ENCODE measurements around the gene GAL3ST1.
"Not testable (repeated sequence)": the region's sequence is repeated elsewhere in the genome, so short reads cannot be mapped to it uniquely, and the experiment has no call there.

The GAL3ST1 gene, protein sequence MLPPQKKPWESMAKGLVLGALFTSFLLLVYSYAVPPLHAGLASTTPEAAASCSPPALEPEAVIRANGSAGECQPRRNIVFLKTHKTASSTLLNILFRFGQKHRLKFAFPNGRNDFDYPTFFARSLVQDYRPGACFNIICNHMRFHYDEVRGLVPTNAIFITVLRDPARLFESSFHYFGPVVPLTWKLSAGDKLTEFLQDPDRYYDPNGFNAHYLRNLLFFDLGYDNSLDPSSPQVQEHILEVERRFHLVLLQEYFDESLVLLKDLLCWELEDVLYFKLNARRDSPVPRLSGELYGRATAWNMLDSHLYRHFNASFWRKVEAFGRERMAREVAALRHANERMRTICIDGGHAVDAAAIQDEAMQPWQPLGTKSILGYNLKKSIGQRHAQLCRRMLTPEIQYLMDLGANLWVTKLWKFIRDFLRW

DNA sequence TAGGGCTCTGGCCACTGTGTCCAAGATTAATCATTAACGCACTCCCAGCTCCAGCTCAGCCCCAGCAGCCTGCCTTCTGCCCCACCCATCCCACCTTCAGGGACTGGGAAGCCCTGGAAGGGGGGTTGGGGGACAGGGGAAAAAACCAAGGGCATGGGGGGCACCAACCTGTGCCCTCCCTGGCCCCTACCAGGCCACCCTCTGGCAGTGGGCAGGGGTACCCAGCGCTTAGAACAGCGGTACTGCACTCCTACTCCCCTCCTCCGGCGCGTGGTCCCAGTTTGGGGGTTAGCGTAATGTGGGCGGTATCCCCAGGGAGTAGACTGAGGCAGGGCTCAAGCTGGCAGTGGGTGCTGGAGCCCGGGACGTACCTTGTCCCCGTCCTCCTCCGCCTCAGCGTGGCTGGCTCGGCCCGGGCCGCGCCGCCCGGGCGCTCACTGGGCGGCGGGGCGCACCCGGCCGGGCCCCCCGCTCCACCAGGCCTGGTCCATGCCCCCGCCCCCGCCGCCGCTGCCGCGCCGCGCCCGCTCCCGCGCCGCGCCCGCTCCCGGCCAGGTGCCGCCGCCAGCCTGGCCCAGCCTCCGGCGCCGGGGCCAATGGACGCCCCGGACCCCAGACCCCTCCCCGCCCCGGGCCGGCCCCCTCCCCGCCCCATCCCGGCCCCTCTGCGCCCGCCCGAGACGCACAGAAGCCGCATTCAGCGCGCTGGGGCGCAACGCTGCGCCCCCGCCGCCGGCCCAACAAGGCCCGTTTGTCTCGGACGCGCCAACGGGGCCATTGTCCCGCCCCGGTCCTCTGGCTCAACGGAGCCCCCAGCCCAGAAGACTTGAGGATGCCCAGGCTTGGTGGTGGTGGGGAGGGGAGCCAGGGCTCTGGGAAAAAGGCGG lies at the start of gene GAL3ST1:
Gene GAL3ST1 (minus strand): TSS at position 571 of the 887 bp plus-strand sequence. CDS start 17,273 bp downstream, outside the sequence.
- no peak for DNase-seq

DNA sequence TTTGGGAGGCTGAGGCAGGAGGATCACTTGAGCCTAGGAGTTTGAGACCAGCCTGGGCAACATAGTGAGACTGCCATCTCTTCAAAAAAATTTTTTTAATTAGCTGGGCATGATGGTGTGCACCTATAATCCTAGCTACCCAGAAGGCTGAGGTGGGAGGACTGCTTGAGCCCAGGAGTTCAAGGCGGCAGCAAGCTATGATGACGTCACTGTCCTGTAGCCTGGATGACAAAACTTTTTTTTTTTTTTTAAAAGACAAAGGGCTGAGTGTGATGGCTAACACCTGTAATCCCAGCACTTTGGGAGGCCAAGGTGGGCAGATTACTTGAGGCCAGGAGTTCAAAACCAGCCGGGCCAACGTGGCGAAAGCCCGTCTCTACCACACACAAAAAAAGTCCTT lies 45.4 kb upstream of the GAL3ST1 start:
- DNase-seq: not testable (repeated sequence)

DNA sequence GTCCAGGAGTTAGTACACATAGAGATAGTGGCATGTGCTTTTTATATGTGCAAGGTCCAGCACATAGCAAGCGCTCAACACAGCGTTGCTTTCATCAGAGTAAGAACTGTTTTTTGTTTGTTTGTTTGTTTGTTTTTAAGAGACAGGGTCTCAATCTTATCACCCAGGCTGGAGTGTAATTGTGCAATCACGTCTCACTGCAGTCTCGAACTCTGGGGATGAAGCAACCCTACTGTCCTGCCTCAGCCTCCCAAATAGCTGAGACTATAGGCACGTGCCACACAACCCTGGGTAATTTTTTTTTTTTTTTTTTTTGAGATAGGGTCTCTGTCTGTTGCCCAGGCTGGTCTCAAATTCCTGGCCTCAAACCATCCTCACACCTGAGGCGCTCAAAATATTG lies 43.4 kb upstream of the GAL3ST1 start:
- DNase-seq: no peak

DNA sequence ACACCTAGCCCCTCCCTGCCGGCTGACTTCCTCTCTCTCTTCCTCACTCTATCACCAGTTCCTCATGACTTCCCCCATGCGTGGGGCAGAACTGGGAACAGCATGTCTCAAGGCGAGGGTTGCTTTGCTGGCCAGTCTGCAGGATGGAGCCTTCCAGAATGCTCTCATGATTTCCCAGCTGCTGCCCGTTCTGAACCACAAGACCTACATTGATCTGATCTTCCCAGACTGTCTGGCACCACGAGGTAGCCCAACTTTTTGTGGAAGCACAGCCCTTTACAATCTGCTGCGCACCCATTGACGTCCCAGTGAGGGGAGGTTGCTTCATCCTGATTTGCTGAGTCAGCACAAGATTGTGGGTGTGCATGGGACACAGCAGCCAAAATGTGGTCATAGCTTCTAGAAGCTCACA lies 41.1 kb upstream of the GAL3ST1 start:
- DNase-seq: no peak

DNA sequence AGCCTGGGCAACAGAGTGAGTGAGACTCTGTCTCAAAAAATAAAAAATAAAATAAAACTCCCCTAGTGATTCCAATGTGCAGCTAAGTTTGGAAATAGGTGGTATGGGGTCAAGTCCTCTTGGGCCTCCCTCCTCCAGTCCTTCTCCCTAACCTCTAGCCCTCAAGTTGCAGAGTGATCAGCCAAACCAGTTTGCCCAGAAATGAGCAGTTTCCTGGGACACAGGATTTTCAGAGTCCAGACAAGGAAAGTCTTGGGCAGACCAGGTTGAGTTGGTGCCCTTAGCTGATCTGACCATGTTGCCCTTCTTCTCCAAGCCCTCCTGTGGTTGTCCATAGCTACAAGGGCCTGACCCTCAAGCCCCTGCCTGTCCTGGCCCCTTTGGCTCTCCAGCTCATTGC lies 40.4 kb upstream of the GAL3ST1 start:
- DNase-seq: no peak

DNA sequence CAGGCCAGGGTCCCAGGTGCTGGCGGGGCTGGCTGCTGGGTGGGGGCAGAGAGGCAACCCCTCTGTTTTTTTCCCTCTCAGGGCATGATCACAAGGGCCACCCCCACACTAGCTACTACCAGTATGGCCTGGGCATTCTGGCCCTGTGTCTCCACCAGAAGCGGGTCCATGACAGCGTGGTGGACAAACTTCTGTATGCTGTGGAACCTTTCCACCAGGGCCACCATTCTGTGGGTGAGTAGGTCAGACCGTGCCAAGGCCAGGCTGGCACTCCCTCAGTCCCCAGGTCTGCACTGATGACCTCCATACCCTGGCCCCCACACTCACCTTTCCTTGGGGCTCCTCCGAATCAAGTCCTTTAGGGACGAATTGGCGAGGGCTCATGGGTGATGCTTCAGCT lies 39.8 kb upstream of the GAL3ST1 start:
- no peak for DNase-seq

DNA sequence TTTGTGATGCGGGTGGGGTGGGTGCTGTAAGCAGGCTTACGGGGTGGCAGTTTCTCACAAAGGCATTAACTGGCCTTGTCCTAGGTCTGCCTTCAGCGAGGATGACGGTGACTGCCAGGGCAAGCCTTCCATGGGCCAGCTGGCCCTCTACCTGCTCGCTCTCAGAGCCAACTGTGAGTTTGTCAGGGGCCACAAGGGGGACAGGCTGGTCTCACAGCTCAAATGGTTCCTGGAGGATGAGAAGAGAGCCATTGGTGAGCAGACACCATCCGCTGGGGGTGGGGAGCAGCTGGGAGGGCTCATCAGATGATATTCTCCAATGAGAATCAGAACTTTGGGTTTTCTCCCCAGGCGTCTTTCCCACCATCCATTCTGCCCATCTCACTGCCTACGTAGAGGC lies 38.3 kb upstream of the GAL3ST1 start:
- DNase-seq: no peak

DNA sequence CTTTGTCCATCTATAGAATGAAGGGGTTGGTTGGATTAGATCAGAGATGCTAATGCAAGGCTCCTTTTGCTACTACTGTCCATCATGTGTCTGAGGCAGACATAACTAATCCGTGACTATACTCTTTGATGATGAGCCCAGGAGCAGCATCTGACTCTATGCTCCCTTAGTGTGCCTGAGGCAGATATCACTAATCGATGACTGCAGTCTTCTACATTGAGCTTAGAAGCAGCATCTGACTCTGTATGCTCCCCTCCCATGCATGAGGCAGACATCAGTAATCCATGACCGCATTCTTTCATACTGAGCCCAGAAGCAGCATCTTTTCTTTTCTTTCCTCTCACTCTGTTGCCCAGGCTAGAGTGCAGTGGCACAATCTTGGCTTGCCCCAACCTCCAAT lies 36.7 kb upstream of the GAL3ST1 start:
- no peak for DNase-seq

DNA sequence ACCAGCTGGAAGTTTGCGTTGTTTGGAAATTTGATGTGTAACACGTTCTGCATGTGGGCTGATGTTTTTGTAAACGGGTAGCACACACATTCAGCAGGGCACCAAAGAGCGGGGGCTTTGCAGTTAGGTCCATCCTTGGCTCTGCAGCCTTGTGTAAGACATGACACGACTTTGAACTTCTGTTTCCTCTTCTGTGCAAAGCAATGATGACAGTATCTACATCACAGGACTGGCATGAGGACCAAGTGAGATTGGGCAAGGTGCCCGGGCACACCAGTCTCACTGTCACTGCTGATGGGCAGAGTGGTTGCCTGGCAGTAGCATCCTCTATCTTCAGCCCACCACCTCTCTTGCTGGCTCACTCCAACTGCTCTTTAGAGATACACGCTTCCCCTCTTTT lies 35.8 kb upstream of the GAL3ST1 start:
- DNase-seq: no peak

DNA sequence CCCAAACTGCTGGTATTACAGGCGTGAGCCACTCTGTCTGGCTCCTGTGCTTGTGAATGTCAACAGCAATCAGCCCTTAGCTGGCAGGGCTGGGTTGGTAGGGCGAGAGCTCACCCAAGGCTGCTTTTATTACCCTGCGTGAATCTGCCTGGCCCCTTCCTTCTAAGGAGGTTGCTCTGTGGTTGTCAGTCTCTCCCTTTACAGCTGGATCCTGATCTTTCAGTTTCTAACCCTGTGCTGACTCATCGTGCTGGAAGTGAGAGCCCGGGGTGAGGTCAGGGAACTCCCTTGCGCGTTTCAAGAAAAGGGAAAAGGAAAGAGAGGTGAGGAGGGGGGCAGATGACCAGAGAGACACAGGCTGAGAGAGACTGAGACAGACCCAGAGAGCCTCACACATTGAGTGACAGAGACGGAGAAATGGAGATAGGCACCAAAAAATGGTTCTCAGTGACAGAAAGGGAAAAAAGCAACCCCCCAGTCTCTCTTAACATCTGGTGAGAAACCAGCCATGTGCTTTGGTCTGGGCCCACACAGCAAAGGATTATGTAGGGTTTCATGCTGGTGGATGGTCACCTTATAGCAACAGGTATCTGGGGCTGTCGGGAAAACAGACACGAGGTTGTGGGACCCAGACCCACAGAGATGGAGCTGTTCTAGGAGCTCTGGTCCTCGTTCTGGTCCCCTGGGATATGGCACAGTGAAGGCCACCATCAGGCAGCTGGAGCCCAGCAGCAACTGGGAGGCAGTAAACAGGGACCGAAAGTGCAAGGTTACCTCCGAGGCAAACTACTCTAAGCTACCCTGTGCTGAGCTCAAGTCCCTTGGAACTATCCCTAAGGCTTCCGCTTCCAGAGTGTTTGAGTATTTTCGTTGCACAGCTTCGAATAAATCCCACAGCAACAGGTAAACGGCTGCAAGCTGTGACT lies 35.1 kb upstream of the GAL3ST1 start:
- DNase-seq: peak in 1 of 2 experiments; percentile 13

DNA sequence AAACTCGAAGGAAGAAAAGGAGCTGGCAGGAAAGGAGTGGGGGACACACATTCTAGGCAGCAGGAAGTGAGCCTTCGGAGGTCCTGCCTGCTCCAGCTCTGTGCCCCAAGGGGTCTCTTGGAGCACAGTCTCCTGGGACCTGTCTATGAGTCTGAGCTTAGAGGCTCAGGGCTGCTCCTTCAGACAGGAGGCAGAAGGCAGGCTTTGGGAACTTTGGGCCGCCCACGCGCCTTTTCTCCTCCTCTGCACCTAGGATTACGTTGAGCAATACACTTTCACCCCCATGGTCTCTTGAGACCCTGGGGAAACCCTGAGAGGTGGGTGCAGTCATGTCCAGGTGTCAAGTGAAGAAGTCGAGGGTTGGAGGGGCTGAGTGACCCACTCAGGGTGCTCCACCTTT lies 33.5 kb upstream of the GAL3ST1 start:
- no peak for DNase-seq

DNA sequence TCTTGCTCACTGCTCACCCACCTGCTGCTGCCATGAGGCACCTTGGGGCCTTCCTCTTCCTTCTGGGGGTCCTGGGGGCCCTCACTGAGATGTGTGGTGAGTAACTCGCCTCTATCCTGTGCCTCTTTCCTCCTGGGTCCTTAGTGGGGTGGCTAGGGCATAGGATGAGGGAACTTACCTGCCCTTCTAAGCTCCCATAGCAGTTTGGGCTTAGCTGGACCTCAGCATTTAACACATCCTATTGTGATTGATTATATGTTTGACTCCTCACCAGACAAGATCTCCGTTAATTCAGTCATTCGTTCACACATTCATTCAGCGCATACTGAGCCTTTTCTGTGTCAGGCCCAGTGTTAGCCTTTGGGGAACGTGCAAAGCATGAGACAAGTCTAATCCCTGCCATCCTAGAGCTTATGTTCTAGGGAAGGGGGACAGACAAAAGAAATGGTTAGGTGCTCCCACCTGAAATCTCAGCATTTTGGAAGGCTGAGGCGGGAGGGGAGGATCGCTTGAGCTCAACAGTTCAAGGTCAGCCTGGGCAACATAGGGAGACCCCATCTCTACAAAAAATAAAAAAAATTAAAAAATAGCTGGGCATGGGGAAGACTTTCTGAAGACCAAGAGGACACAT lies 33.0 kb upstream of the GAL3ST1 start:
- no peak for DNase-seq

DNA sequence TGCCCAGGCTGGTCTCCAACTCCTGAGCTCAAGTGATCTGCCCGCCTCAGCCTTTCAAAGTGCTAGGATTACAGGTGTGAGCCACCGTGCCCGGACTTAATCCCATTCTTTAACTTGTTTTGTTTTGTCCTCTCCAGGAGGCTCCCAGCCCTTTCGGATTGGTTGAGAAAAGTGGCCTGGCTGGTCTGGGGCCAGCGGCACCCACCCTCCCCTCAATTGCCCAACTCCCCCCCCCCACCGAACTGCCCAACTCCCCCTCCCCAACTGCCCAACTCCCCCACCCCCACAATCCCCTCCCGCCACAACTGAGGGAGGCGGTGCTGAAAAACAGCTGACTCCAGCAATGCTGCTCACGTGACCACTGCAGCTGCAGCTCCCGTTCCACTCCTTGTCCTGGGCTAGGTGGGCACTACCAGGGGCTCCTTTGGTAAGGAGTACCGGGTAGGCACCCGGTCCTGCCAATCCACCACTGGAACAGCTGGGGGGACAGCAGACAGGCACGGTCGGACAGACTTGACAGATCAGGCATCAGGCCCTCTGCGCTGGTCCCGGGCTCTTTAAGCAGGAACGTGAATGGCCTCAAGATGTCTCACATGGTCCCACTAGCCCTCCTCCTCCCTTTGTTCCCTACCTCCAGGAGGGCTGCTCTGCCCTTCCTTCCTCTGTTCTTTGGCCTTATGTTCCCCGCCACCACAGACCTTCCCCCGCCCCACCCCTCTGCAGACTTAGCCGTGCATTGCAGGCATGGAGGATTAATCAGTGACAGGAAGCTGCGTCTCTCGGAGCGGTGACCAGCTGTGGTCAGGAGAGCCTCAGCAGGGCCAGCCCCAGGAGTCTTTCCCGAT lies 32.2 kb upstream of the GAL3ST1 start, which contains the start of gene TCN2:
Gene TCN2 (plus strand): TSS at position 720 of the 845 bp plus-strand sequence. CDS start 158 bp downstream, outside the sequence.
- peak in 1 of 2 experiments; percentile 50 for DNase-seq

DNA sequence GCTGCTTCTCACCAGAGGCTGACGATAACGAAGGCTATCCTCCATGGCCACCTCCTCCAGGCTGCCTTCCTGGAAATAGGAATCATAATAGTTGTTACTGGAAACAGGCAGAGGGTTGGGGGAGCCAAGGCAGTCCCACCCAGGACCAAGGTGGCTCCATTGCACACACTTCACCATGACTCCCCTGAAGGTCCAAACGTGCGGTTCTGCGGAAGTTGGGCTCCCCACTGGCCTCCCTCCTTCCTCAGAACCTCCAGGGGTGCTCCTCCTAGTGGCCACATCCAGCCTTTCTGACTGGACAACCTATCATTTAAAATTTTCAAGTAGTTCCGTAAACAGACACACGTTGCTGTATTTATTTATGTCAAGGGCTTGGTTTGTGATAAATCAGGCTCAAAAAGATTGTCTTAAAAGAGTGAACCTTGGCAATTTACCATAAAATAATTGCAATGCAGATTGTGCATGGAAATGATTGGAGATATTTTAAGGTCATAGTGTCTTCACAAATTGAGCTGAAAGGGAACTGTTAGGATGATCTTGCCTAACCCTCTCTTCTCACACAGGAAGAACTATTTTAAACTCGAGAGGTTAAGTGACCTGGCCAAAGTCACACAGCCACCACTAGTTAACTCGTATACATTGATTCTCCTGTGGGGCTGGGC lies 31.1 kb upstream of the GAL3ST1 start:
- DNase-seq: peak in 1 of 2 experiments; percentile 46

DNA sequence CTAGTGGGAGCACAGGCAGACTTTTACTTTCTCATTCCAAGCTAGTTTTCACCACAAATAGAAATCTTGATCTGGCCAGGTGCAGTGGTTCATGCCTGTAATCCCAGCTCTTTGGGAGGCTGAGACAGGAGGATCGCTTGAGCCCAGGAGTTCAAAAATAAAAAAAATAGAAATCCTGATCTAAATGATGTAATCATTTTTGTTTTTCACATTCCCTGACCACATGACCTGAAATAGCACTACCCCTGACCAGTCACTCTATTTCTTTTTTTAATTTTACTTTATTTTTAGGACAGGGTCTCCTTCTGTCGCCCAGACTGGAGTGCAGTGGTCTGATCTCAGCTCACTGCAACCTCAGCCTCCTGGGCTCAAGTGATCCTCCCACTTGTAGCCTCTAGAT lies 30.3 kb upstream of the GAL3ST1 start:
- no peak for DNase-seq

DNA sequence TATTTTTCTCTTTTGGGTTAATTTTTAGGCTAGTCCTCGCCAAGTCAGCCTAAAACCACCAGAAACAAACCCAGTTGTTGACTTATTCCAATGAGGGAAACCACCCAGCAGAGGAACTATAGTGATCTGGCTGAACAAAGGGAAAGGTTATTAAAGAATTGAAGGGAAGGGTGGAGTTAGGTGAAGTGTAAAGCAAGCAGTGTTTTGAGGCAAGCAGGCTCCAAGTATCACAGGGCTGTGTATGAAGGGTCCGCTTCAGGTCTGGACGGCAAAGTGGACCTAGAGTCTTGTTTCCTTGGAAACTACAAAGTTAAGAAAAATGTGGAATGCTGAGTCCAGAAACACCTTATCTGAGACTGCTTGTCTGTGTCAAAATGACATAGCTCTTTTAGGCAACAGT lies 29.3 kb upstream of the GAL3ST1 start:
- no peak for DNase-seq

DNA sequence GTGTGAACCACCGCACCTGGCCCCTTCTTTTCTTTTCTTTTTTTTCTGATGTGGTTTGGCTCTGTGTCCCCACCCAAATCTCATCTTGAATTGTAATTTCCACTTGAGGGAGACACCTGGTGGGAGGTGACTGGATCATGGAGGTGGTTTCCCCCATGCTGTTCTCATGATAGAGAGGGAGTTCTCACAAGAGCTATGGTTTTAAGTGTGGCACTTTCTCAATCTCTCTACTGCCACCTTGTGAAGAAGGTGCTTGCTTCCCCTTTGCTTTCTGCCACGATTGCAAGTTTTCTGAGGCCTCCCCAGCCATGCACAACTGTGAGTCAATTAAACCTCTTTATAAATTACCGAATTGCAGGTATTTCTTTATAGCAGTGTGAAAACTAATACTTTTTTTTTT lies 27.6 kb upstream of the GAL3ST1 start:
- peak in 1 of 2 experiments; percentile 31 for DNase-seq

DNA sequence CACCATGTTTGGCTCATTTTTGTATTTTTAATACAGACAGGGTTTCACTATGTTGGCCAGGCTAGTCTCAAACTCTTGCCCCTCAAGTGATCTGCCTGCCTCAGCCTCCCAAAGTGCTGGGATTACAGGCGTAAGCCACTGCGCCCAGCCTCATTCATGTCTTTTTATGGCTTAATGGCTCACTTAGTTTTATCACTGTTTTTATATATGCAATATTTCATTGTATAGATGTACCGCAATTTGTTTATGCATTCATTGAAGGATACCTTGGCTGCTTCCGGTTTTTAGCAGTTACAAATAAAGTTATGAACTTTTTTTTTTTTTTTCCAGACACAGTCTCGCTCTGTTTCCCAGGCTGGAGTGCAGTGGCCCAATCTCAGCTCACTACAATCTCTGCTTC lies 27.0 kb upstream of the GAL3ST1 start:
- DNase-seq: no peak

DNA sequence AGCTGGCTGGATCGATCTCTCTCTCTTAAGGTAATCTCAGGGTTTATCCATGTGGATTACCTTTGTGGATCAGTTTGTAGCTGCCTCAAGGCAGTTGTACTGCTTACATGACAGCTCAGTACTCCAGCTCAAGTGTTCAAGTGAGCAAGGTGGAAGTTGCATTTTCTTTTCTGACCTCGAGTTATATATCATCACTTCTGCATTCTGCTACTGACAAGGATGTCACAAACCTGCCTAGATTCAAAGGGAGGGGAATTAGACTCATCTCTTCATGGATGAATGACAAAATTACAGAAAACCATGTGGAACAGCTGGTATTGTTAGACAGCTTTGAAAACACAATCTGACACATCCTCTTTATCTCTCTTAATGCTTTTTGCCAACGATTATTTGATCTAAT lies 26.5 kb upstream of the GAL3ST1 start:
- DNase-seq: no peak

DNA sequence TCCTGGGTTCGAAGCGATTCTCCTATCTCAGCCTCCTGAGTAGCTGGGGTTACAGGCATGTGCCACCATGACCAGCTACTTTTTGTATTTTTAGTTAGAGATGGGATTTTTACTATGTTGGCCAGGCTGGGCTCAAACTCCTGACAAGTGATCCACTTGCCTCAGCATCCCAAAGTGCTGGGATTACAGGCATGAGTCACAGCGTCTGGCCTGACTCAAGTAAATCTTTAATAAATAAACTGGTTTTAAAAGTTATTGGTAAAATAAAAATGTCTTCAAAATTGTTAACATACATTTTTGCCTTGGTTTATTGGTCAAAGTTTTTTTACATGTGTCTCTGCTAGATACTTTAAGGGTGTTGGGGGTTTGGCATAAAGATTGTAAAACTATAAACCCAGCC lies 24.5 kb upstream of the GAL3ST1 start:
- no peak for DNase-seq

DNA sequence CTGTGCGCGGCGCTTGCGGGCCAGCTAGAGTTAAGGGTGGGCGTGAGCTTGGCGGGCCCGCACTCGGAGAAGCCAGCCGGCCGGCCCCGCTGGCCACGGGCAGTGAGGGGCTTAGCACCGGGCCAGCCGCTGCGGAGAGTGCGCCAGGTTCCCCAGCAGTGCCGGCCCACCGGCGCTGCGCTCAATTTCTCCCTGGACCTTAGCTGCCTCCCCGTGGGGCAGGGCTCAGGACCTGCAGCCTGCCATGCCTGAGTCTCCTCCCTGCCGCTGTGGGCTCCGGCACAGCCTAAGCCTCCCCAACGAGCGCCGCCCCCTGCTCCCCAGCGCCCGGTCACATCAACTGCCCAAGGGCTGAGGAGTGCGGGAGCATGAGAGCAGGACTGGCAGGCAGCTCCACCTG lies 22.4 kb upstream of the GAL3ST1 start:
- DNase-seq: no peak

Data from SW 1271 (cell line).